ENCODE results near the gene POLH. TPM values are rescaled to one million over a fixed set of nuclear protein-coding genes. Genes with fewer than 3 reads are reported as not detected.
A peak's percentile ranks its signal among the peaks of the same experiment; 100 is the strongest.

The POLH gene
- total RNA-seq, 2 donors from 2014 or later, result 5.5 to 6.2 TPM

- no peak for DNase-seq (ENCODE audit: low spot score)
- Histone ChIP-seq H3K9me3 (no peaks in the 10 kb centered on the region), H3K27ac (no peak overlapping the region), H3K27me3 (no peaks in the 10 kb centered on the region), H3K4me1 (peaks cover 0 to 25% of the 10 kb centered on the region in 2 donors), H3K36me3 (peaks cover 62% of the 10 kb centered on the region), H3K4me3 (no peak overlapping the region)
- no peak for TF ChIP-seq CTCF (IDR thresholded peaks at IDR 0.05)
Observed at GRCh38 chr6:43624786-43625288, 48.9 kb downstream of the POLH start.

- Histone ChIP-seq H3K4me3 (no peak overlapping the region), H3K9me3 (no peaks in the 10 kb centered on the region), H3K36me3 (peaks cover 56% of the 10 kb centered on the region), H3K4me1 (peaks cover 0 to 29% of the 10 kb centered on the region in 2 donors), H3K27me3 (no peaks in the 10 kb centered on the region), H3K27ac (no peak overlapping the region)
- no peak for TF ChIP-seq CTCF (IDR thresholded peaks at IDR 0.05)
- no peak for DNase-seq (ENCODE audit: low spot score)
Observed at GRCh38 chr6:43625393-43625992, 49.5 kb downstream of the POLH start.

- Histone ChIP-seq H3K4me1 (peaks cover 0 to 30% of the 10 kb centered on the region in 2 donors), H3K27me3 (no peaks in the 10 kb centered on the region), H3K9me3 (no peaks in the 10 kb centered on the region), H3K36me3 (peaks cover 38% of the 10 kb centered on the region), H3K27ac (peak overlapping the region; percentile 98), H3K4me3 (no peak overlapping the region)
- DNase-seq (ENCODE audit: low spot score), result peak; percentile 94
- no peak for TF ChIP-seq CTCF (IDR thresholded peaks at IDR 0.05)
Observed at GRCh38 chr6:43627008-43627825, 51.2 kb downstream of the POLH start.

- Histone ChIP-seq H3K4me3 (peak overlapping the region; percentile 91 to 99), H3K9me3 (no peaks in the 10 kb centered on the region), H3K27me3 (no peaks in the 10 kb centered on the region), H3K4me1 (peaks cover 0 to 30% of the 10 kb centered on the region in 2 donors), H3K36me3 (peaks cover 25% of the 10 kb centered on the region), H3K27ac (peak overlapping the region; percentile 98)
- no peak for DNase-seq (ENCODE audit: low spot score)
- no peak for TF ChIP-seq CTCF (IDR thresholded peaks at IDR 0.05)
Observed at GRCh38 chr6:43628393-43629103, 52.6 kb downstream of the POLH start.

- no peak for TF ChIP-seq CTCF (IDR thresholded peaks at IDR 0.05)
- H3K4me3 ChIP-seq, result peak within 1 kb of the TSS; percentile 91 to 99
- peaks cover 0 to 30% of the 10 kb centered on the region in 2 donors for H3K4me1 ChIP-seq
- no peaks in the 10 kb centered on the region for H3K9me3 ChIP-seq
- no peaks in the 10 kb centered on the region for H3K27me3 ChIP-seq
- H3K27ac ChIP-seq, result peak within 1 kb of the TSS; percentile 98
- peaks cover 19% of the 10 kb centered on the region for H3K36me3 ChIP-seq
- DNase-seq (ENCODE audit: low spot score), result peak; percentile 99
Observed at GRCh38 chr6:43629104-43629504, 53.1 kb downstream of the POLH start, which contains the start of gene GTPBP2. Gene GTPBP2, minus strand, starts transcription at chr6:43629264. Its CDS starts 102 bp downstream, at chr6:43629162.
